ENCODE results near the gene EPB41L2. TPM values are rescaled to one million over a fixed set of nuclear protein-coding genes. Genes with fewer than 3 reads are reported as not detected.

The EPB41L2 gene
- total RNA-seq, 4 donors from 2014 or later, result 104 to 317 (median 144) TPM

DNA sequence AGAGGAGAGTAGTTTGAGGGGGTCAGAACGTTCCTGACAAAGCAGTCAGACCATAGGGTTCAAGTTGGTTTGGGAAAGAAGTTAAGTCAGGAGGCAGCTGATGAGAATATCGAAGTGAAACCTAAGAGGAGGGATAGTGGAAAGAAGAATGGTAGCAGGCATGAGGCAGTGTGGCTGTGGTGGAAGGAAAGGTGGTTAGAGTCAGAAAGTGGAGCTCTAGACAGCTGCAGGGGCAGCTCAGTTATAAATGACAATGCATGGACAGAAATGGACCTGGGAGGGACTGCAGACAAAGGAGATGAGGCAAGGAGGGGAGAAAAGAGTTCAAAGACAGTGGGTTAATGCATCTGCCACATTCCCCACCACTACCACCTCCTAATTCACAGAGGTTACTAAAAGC, 169.3 kb downstream of the EPB41L2 start:
- ATAC-seq (ENCODE audit: low FRiP score) (no peak), DNase-seq (ENCODE audit: low spot score) (no peak)
- TF ChIP-seq CTCF (IDR thresholded peaks at IDR 0.05), result no peak

DNA sequence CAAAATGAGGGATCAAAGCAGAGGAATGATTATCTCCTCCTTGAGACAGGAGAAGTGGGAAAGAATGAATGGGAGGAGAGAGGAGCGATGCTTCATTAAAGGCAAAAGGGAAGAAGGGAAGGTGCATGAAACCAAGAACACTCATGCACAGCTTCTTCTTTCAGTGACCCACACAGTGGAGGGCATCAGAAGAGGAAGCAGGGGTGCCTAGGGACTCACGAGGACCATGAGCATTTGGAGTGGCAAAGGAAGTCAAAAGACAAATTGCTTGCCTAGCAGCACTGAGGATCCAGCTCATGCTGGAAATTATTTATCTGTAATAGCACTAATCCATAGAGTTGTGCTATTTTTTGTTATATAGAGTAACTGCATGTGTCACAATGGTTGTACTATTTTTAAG, 169.8 kb downstream of the EPB41L2 start:
- DNase-seq (ENCODE audit: low spot score) (no peak), ATAC-seq (ENCODE audit: low FRiP score) (no peak)
- TF ChIP-seq CTCF (IDR thresholded peaks at IDR 0.05), result no peak

GRCh38 chr6:130890521-130890971, 172.5 kb downstream of the EPB41L2 start:
- ATAC-seq (ENCODE audit: low FRiP score) (no peak), DNase-seq (ENCODE audit: low spot score) (no peak)
- no peak for TF ChIP-seq CTCF (IDR thresholded peaks at IDR 0.05)

DNA sequence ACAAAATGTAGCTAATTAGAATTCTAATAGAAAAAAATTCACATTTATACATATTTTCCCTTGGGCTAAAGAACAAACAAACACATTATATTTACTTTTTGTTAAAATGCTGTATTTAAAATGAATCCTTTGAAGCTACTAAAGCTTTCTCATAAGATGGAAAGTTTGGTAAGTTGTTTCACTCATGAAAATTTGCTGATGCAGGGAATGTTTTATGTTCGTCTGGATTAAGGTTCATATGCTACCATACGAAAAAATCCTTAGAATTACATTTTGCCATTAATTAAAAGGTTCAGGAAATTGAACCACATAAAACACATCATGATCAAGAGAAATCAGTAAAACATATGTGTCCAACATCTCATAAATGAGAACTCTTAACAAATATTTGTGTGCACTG, 173.6 kb downstream of the EPB41L2 start:
- no peak for DNase-seq (ENCODE audit: low spot score)
- no peak for ATAC-seq (ENCODE audit: low FRiP score)
- no peak for TF ChIP-seq CTCF (IDR thresholded peaks at IDR 0.05)

GRCh38 chr6:130888246-130888645, 174.8 kb downstream of the EPB41L2 start:
- no peak for DNase-seq (ENCODE audit: low spot score)
- no peak for TF ChIP-seq CTCF (IDR thresholded peaks at IDR 0.05)
- no peak for ATAC-seq (ENCODE audit: low FRiP score)

DNA sequence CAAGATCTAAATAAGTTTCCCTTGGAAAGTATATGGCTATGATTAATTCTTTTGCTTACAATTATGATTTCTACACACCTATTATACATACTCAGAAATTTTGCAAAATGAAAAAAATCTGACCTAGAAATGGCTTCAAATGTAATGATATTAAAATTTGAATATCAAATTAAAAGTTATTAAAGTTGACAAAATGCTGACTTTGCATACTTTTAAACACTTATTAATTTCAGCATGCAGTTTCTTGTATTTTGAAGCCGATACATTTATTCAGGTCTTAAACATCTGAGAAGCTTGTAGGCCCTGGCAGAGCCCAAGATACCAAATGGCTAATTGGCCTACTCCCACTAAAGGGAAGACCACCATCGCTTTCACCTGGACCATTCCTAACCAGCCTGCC, 176.1 kb downstream of the EPB41L2 start:
- no peak for DNase-seq (ENCODE audit: low spot score)
- TF ChIP-seq CTCF (IDR thresholded peaks at IDR 0.05), result no peak
- no peak for ATAC-seq (ENCODE audit: low FRiP score)

- peak; percentile 77 for ATAC-seq (ENCODE audit: low FRiP score)
- peak; percentile 57 for DNase-seq (ENCODE audit: low spot score)
- peak in 2 of 3 donors; percentile 71 to 76 for TF ChIP-seq CTCF (IDR thresholded peaks at IDR 0.05)
Observed at GRCh38 chr6:130885392-130886192, 177.5 kb downstream of the EPB41L2 start.

Data from omental fat pad (tissue), 4 donors.